BLaER1 (cell line): Measurements from ENCODE around the gene PDK4.
"Not testable (repeated sequence)": the region's sequence is repeated elsewhere in the genome, so short reads cannot be mapped to it uniquely, and the experiment has no call there.

Experiments used
- H3K27ac ChIP-seq: shearing (Covaris generic); formaldehyde crosslinking; 2 replicates; pipeline ENCODE4 v1.8.1; 2022
- H3K27me3 ChIP-seq: shearing (Covaris generic); formaldehyde crosslinking; 2 replicates; pipeline ENCODE4 v1.8.1; 2022
- H3K36me3 ChIP-seq: shearing (Covaris generic); formaldehyde crosslinking; 2 replicates; pipeline ENCODE4 v1.8.1; 2022
- H3K4me1 ChIP-seq: shearing (Covaris generic); formaldehyde crosslinking; 2 replicates; pipeline ENCODE4 v1.8.1; 2022
- H3K4me2 ChIP-seq: shearing (Covaris generic); formaldehyde crosslinking; 2 replicates; pipeline ENCODE4 v1.8.1; 2022
- H3K4me3 ChIP-seq: shearing (Covaris generic); formaldehyde crosslinking; 2 replicates; pipeline ENCODE4 v1.8.1; 2022
- H3K9ac ChIP-seq: shearing (Covaris generic); formaldehyde crosslinking; 2 replicates; pipeline ENCODE4 v1.8.1; 2022
- H3K9me3 ChIP-seq: shearing (Covaris generic); formaldehyde crosslinking; 2 replicates; pipeline ENCODE4 v1.8.1; 2022
- H4K20me1 ChIP-seq: shearing (Covaris generic); formaldehyde crosslinking; 2 replicates; pipeline ENCODE4 v1.8.1; 2022
- Cebpa-rat ChIP-seq: shearing (Covaris generic); IDR thresholded peaks from 2 replicates; pipeline ENCODE4 v1.8.1; 2022

The PDK4 gene

GRCh38 chr7:95578299-95578855, 17.9 kb downstream of the PDK4 start:
- no peak for TF ChIP-seq Cebpa-rat

GRCh38 chr7:95577137-95577536, 19.2 kb downstream of the PDK4 start:
- Histone ChIP-seq H3K27me3 (no peaks in the 10 kb centered on the region), H3K4me3 (no peak overlapping the region), H3K9me3 (no peaks in the 10 kb centered on the region), H3K9ac (no peak overlapping the region), H3K4me2 (no peak overlapping the region), H4K20me1 (no peaks in the 10 kb centered on the region), H3K27ac (no peak overlapping the region), H3K36me3 (no peaks in the 10 kb centered on the region), H3K4me1 (no peaks in the 10 kb centered on the region)
- TF ChIP-seq Cebpa-rat, result no peak

More at GRCh38 chr7:95578299-95578855, 17.9 kb downstream of the PDK4 start:
- H3K4me3 ChIP-seq, result no peak overlapping the region
- H3K36me3 ChIP-seq, result no peaks in the 10 kb centered on the region
- H3K9me3 ChIP-seq, result no peaks in the 10 kb centered on the region
- no peak overlapping the region for H3K4me2 ChIP-seq
- H3K27me3 ChIP-seq, result no peaks in the 10 kb centered on the region
- no peaks in the 10 kb centered on the region for H4K20me1 ChIP-seq
- no peak overlapping the region for H3K9ac ChIP-seq
- H3K4me1 ChIP-seq, result no peaks in the 10 kb centered on the region
- H3K27ac ChIP-seq, result no peak overlapping the region

GRCh38 chr7:95569720-95570119, 26.6 kb downstream of the PDK4 start:
- TF ChIP-seq Cebpa-rat, result no peak
- Histone ChIP-seq H3K27me3 (no peaks in the 10 kb centered on the region), H3K4me2 (no peak overlapping the region)

GRCh38 chr7:95560674-95561073, 35.6 kb downstream of the PDK4 start:
- H3K4me3 ChIP-seq, result no peak overlapping the region
- no peaks in the 10 kb centered on the region for H3K27me3 ChIP-seq
- no peaks in the 10 kb centered on the region for H3K4me1 ChIP-seq
- no peak overlapping the region for H3K9ac ChIP-seq
- H3K36me3 ChIP-seq, result no peaks in the 10 kb centered on the region
- H3K27ac ChIP-seq, result no peak overlapping the region
- H3K9me3 ChIP-seq, result no peaks in the 10 kb centered on the region
- no peak for TF ChIP-seq Cebpa-rat
- no peak overlapping the region for H3K4me2 ChIP-seq
- no peaks in the 10 kb centered on the region for H4K20me1 ChIP-seq

More at GRCh38 chr7:95569720-95570119, 26.6 kb downstream of the PDK4 start:
- H3K4me1 ChIP-seq, result no peaks in the 10 kb centered on the region
- no peak overlapping the region for H3K27ac ChIP-seq
- H3K4me3 ChIP-seq, result no peak overlapping the region
- H3K36me3 ChIP-seq, result no peaks in the 10 kb centered on the region
- H3K9me3 ChIP-seq, result no peaks in the 10 kb centered on the region
- no peak overlapping the region for H3K9ac ChIP-seq
- no peaks in the 10 kb centered on the region for H4K20me1 ChIP-seq

GRCh38 chr7:95558864-95559263, 37.5 kb downstream of the PDK4 start:
- Histone ChIP-seq H3K27me3 (no peaks in the 10 kb centered on the region), H3K36me3 (no peaks in the 10 kb centered on the region), H3K4me3 (no peak overlapping the region), H4K20me1 (no peaks in the 10 kb centered on the region), H3K9ac (no peak overlapping the region), H3K4me1 (no peaks in the 10 kb centered on the region), H3K4me2 (no peak overlapping the region), H3K27ac (no peak overlapping the region), H3K9me3 (no peaks in the 10 kb centered on the region)
- no peak for TF ChIP-seq Cebpa-rat

DNA sequence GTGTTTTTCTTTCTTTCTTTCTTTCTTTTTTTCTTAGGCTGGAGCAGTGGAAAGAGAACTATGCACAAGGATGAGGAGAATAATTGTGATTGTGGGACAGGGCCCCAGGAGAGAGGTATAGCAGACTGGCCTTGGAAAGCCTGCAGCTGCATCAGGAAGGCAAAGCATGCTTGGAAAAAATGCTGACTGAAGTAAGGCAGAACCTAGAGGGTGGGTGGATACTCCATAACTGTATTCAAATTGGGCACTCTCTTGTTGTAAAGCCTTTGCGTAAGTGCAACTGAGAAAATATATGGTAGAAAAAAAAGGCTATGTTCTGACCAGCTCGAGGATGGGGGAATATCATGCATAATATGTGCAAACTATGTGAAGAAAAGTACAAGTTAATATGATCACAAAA, 39.5 kb downstream of the PDK4 start:
- Histone ChIP-seq H3K27ac (no peak overlapping the region), H3K4me1 (no peaks in the 10 kb centered on the region), H3K4me3 (no peak overlapping the region), H3K9me3 (no peaks in the 10 kb centered on the region), H3K4me2 (no peak overlapping the region), H3K36me3 (no peaks in the 10 kb centered on the region), H4K20me1 (no peaks in the 10 kb centered on the region), H3K27me3 (no peaks in the 10 kb centered on the region), H3K9ac (no peak overlapping the region)
- no peak for TF ChIP-seq Cebpa-rat

DNA sequence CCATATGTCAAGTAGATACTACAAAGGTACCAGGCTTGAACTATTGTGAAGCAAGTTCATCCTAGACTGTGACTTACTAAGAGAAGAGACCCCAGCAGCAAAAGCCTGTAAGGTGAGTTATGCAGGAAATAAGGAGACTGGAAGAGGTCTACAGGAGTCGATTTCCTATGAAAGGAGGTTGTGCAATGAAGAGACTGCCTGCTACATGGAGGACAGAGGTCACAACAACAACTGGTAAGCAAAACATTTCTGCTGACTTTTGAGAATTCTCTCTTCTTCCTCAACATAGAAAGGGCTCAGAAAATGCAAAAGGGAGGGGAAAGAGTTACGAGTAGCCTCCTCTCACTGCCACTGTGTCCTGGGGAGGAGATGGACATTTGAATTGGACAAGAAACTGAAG, 42.4 kb downstream of the PDK4 start:
- H4K20me1 ChIP-seq, result no peaks in the 10 kb centered on the region
- no peaks in the 10 kb centered on the region for H3K9me3 ChIP-seq
- H3K9ac ChIP-seq, result no peak overlapping the region
- no peak overlapping the region for H3K27ac ChIP-seq
- no peak overlapping the region for H3K4me2 ChIP-seq
- TF ChIP-seq Cebpa-rat, result no peak
- H3K4me3 ChIP-seq, result no peak overlapping the region
- H3K4me1 ChIP-seq, result no peaks in the 10 kb centered on the region
- H3K27me3 ChIP-seq, result no peaks in the 10 kb centered on the region
- no peaks in the 10 kb centered on the region for H3K36me3 ChIP-seq

- H3K4me3 ChIP-seq, H3K36me3 ChIP-seq, H3K9ac ChIP-seq, H4K20me1 ChIP-seq, H3K4me2 ChIP-seq, H3K27me3 ChIP-seq, H3K9me3 ChIP-seq, H3K4me1 ChIP-seq, H3K27ac ChIP-seq: not testable (repeated sequence)
These were observed 44.0 kb downstream of the PDK4 start for GRCh38 chr7:95552010-95552926.

- Histone ChIP-seq H4K20me1 (no peaks in the 10 kb centered on the region), H3K4me1 (no peaks in the 10 kb centered on the region), H3K9me3 (no peaks in the 10 kb centered on the region), H3K27ac (no peak overlapping the region), H3K4me3 (no peak overlapping the region), H3K9ac (no peak overlapping the region), H3K36me3 (no peaks in the 10 kb centered on the region), H3K27me3 (no peaks in the 10 kb centered on the region), H3K4me2 (no peak overlapping the region)
- TF ChIP-seq Cebpa-rat, result no peak
These were observed 45.8 kb downstream of the PDK4 start for GRCh38 chr7:95550546-95550945.

- H3K9me3 ChIP-seq, result no peaks in the 10 kb centered on the region
- H4K20me1 ChIP-seq, result no peaks in the 10 kb centered on the region
- H3K27ac ChIP-seq, result no peak overlapping the region
- no peaks in the 10 kb centered on the region for H3K27me3 ChIP-seq
- H3K4me1 ChIP-seq, result no peaks in the 10 kb centered on the region
- no peak overlapping the region for H3K4me2 ChIP-seq
- TF ChIP-seq Cebpa-rat, result no peak
- H3K4me3 ChIP-seq, result no peak overlapping the region
- H3K36me3 ChIP-seq, result no peaks in the 10 kb centered on the region
- H3K9ac ChIP-seq, result no peak overlapping the region
These were observed 46.3 kb downstream of the PDK4 start for GRCh38 chr7:95549818-95550529.
